ENCODE measurements around the gene TYMP.
A peak's percentile ranks its signal among the peaks of the same experiment; 100 is the strongest.

Gene TYMP

GRCh38 chr22:50529897-50530579, at the start of gene TYMP:
TYMP (minus strand) TSS chr22:50530012; CDS start chr22:50529709, 303 bp downstream.
- Histone ChIP-seq H3K4me3 (ENCODE audit: low read depth, low read length, poor library complexity, severe bottlenecking) (peak within 1 kb of the TSS; percentile 80), H3K9ac (ENCODE audit: low read length) (peak within 1 kb of the TSS; percentile 83), H4K20me1 (ENCODE audit: insufficient read depth, low read length) (no peaks in the 10 kb centered on the region), H3K4me2 (ENCODE audit: low read length) (peak within 1 kb of the TSS; percentile 85), H2AFZ (ENCODE audit: low read length) (no peak within 1 kb of the TSS), H3F3A (ENCODE audit: insufficient read depth, low read length) (peaks cover 4% of the 10 kb centered on the region; the same call in 1 of the 2 replicates), H3K9me3 (ENCODE audit: low read length) (no peaks in the 10 kb centered on the region), H3K4me1 (ENCODE audit: insufficient read depth, low read length, severe bottlenecking) (peaks cover 60% of the 10 kb centered on the region), H3K36me3 (ENCODE audit: insufficient read depth, low read length) (no peaks in the 10 kb centered on the region), H3K79me2 (ENCODE audit: insufficient read depth, low read length) (no peaks in the 10 kb centered on the region), H3K27me3 (ENCODE audit: insufficient read depth, low read length) (no peaks in the 10 kb centered on the region), H3K9me2 (ENCODE audit: low read depth, low read length) (no peaks in the 10 kb centered on the region), H3K27ac (ENCODE audit: low read depth, low read length, poor library complexity, severe bottlenecking) (peak within 1 kb of the TSS; percentile 60)
- TF ChIP-seq EZH2 (IDR thresholded peaks at IDR 0.05; ENCODE audit: borderline replicate concordance, low read length) (no peak), CTCF (IDR thresholded peaks at IDR 0.05; ENCODE audit: low read length) (no peak)

GRCh38 chr22:50578776-50579310, 49.0 kb upstream of the TYMP start:
- no peaks in the 10 kb centered on the region for H4K20me1 ChIP-seq (ENCODE audit: insufficient read depth, low read length)
- H3K9ac ChIP-seq (ENCODE audit: low read length) = no peak overlapping the region
- H3K4me3 ChIP-seq (ENCODE audit: low read depth, low read length, poor library complexity, severe bottlenecking) = no peak overlapping the region
- no peaks in the 10 kb centered on the region for H3K27me3 ChIP-seq (ENCODE audit: insufficient read depth, low read length)
- peaks cover 15% of the 10 kb centered on the region for H3K4me1 ChIP-seq (ENCODE audit: insufficient read depth, low read length, severe bottlenecking)
- H3K4me2 ChIP-seq (ENCODE audit: low read length) = no peak overlapping the region
- H3K36me3 ChIP-seq (ENCODE audit: insufficient read depth, low read length) = peaks cover 64% of the 10 kb centered on the region
- H3K9me3 ChIP-seq (ENCODE audit: low read length) = no peaks in the 10 kb centered on the region
- H2AFZ ChIP-seq (ENCODE audit: low read length) = no peak overlapping the region
- H3F3A ChIP-seq (ENCODE audit: insufficient read depth, low read length) = no peaks in the 10 kb centered on the region
- TF ChIP-seq CTCF (IDR thresholded peaks at IDR 0.05; ENCODE audit: low read length) = no peak
- TF ChIP-seq EZH2 (IDR thresholded peaks at IDR 0.05; ENCODE audit: borderline replicate concordance, low read length) = no peak
- 0 out of 2 replicates have a peak, but pooled peaks cover 5% of the 10 kb centered on the region for H3K79me2 ChIP-seq (ENCODE audit: insufficient read depth, low read length)
- no peaks in the 10 kb centered on the region for H3K9me2 ChIP-seq (ENCODE audit: low read depth, low read length)
- H3K27ac ChIP-seq (ENCODE audit: low read depth, low read length, poor library complexity, severe bottlenecking) = no peak overlapping the region

- Histone ChIP-seq H3F3A (ENCODE audit: insufficient read depth, low read length) (no peaks in the 10 kb centered on the region), H4K20me1 (ENCODE audit: insufficient read depth, low read length) (no peaks in the 10 kb centered on the region), H3K27ac (ENCODE audit: low read depth, low read length, poor library complexity, severe bottlenecking) (no peak within 1 kb of the TSS), H3K27me3 (ENCODE audit: insufficient read depth, low read length) (no peaks in the 10 kb centered on the region), H3K9me3 (ENCODE audit: low read length) (no peaks in the 10 kb centered on the region), H3K4me3 (ENCODE audit: low read depth, low read length, poor library complexity, severe bottlenecking) (no peak within 1 kb of the TSS), H3K4me1 (ENCODE audit: insufficient read depth, low read length, severe bottlenecking) (peaks cover 10% of the 10 kb centered on the region), H3K36me3 (ENCODE audit: insufficient read depth, low read length) (peaks cover 71% of the 10 kb centered on the region), H3K9me2 (ENCODE audit: low read depth, low read length) (no peaks in the 10 kb centered on the region), H3K79me2 (ENCODE audit: insufficient read depth, low read length) (0 out of 2 replicates have a peak, but pooled peaks cover 5% of the 10 kb centered on the region), H3K9ac (ENCODE audit: low read length) (no peak within 1 kb of the TSS), H2AFZ (ENCODE audit: low read length) (no peak within 1 kb of the TSS), H3K4me2 (ENCODE audit: low read length) (no peak within 1 kb of the TSS)
- TF ChIP-seq EZH2 (IDR thresholded peaks at IDR 0.05; ENCODE audit: borderline replicate concordance, low read length) = no peak
- no peak for TF ChIP-seq CTCF (IDR thresholded peaks at IDR 0.05; ENCODE audit: low read length)
Measured at GRCh38 chr22:50577987-50578775, 48.4 kb upstream of the TYMP start, which contains the start of gene CPT1B. CPT1B (minus strand) TSS chr22:50578427; CDS start chr22:50577915, 512 bp downstream.

Measured in OCI-LY1 (cell line).